ENCODE measurements around the gene TLR5. TPM values are rescaled to one million over a fixed set of nuclear protein-coding genes. Genes with fewer than 3 reads are reported as not detected.

Gene TLR5
- total RNA-seq, 4 donors from 2014 or later, result 3.5 to 15.1 (median 6.0) TPM

- no peak for ATAC-seq
- WGBS, 2 donors (ENCODE audit: low coverage in 1 of 2), result 57% methylated on average over 3 of the region's 3 CpGs; no CpG with 5 or more reads in 1 of the 2 donors
- Histone ChIP-seq H3K4me3 (no peak overlapping the region), H3K36me3 (peaks cover 0 to 7% of the 10 kb centered on the region in 2 donors), H3K4me1 (peaks cover 0 to 15% (median 0%) of the 10 kb centered on the region in 3 donors), H3K27me3 (no peaks in the 10 kb centered on the region), H3K9me3 (no peaks in the 10 kb centered on the region), H3K27ac (no peak overlapping the region)
- TF ChIP-seq POLR2AphosphoS5 (IDR thresholded peaks at IDR 0.05), result no peak
- TF ChIP-seq POLR2A (IDR thresholded peaks at IDR 0.05), result no peak
- TF ChIP-seq CTCF (IDR thresholded peaks at IDR 0.05), result no peak
- no peak for TF ChIP-seq EP300 (IDR thresholded peaks at IDR 0.05)
Observed at GRCh38 chr1:223110952-223111351, 32.1 kb downstream of the TLR5 start.

- peaks cover 0 to 7% (median 0%) of the 10 kb centered on the region in 3 donors for H3K4me1 ChIP-seq
- no peak overlapping the region for H3K27ac ChIP-seq
- TF ChIP-seq CTCF (IDR thresholded peaks at IDR 0.05) (no peak), POLR2A (IDR thresholded peaks at IDR 0.05) (no peak), EP300 (IDR thresholded peaks at IDR 0.05) (no peak), POLR2AphosphoS5 (IDR thresholded peaks at IDR 0.05) (no peak)
- H3K27me3 ChIP-seq, result no peaks in the 10 kb centered on the region
- H3K9me3 ChIP-seq, result no peaks in the 10 kb centered on the region
- H3K4me3 ChIP-seq, result no peak overlapping the region
- H3K36me3 ChIP-seq, result peaks cover 0 to 7% of the 10 kb centered on the region in 2 donors
- no peak for ATAC-seq
- WGBS, 2 donors (ENCODE audit: low coverage in 1 of 2), result 86 to 91% methylated on average over 3 of the region's 3 CpGs
Observed at GRCh38 chr1:223109581-223110026, 33.4 kb downstream of the TLR5 start.

- H3K36me3 ChIP-seq, result no peaks in the 10 kb centered on the region
- H3K27me3 ChIP-seq, result no peaks in the 10 kb centered on the region
- H3K9me3 ChIP-seq, result no peaks in the 10 kb centered on the region
- TF ChIP-seq POLR2AphosphoS5 (IDR thresholded peaks at IDR 0.05) (no peak), CTCF (IDR thresholded peaks at IDR 0.05) (no peak), EP300 (IDR thresholded peaks at IDR 0.05) (no peak), POLR2A (IDR thresholded peaks at IDR 0.05) (no peak)
- 15 to 60% methylated on average over 1 to 2 of the region's 3 CpGs for WGBS, 2 donors (ENCODE audit: low coverage in 1 of 2)
- ATAC-seq, result peak; percentile 11
- H3K27ac ChIP-seq, result no peak overlapping the region
- H3K4me3 ChIP-seq, result no peak overlapping the region
- peaks cover 0 to 5% (median 0%) of the 10 kb centered on the region in 3 donors for H3K4me1 ChIP-seq
Observed at GRCh38 chr1:223106856-223107255, 36.2 kb downstream of the TLR5 start.

- TF ChIP-seq POLR2AphosphoS5 (IDR thresholded peaks at IDR 0.05) (no peak), EP300 (IDR thresholded peaks at IDR 0.05) (no peak), CTCF (IDR thresholded peaks at IDR 0.05) (no peak), POLR2A (IDR thresholded peaks at IDR 0.05) (no peak)
- no peak for ATAC-seq
- WGBS, 2 donors (ENCODE audit: low coverage in 1 of 2), result 98% methylated on average over 6 of the region's 7 CpGs; no CpG with 5 or more reads in 1 of the 2 donors
- Histone ChIP-seq H3K27me3 (no peaks in the 10 kb centered on the region), H3K4me3 (no peak overlapping the region), H3K27ac (no peak overlapping the region), H3K36me3 (no peaks in the 10 kb centered on the region), H3K9me3 (no peaks in the 10 kb centered on the region), H3K4me1 (peaks cover 0 to 5% (median 0%) of the 10 kb centered on the region in 3 donors)
Observed at GRCh38 chr1:223105568-223105967, 37.5 kb downstream of the TLR5 start.

GRCh38 chr1:223102797-223103533 lies 40.1 kb downstream of the TLR5 start:
- peaks cover 0 to 5% (median 0%) of the 10 kb centered on the region in 3 donors for H3K4me1 ChIP-seq
- TF ChIP-seq EP300 (IDR thresholded peaks at IDR 0.05) (no peak), POLR2A (IDR thresholded peaks at IDR 0.05) (no peak), CTCF (IDR thresholded peaks at IDR 0.05) (no peak), POLR2AphosphoS5 (IDR thresholded peaks at IDR 0.05) (no peak)
- H3K9me3 ChIP-seq, result peaks cover 0 to 5% (median 0%) of the 10 kb centered on the region in 3 donors
- ATAC-seq, result peak; percentile 81
- 44 to 58% methylated on average over 3 to 5 of the region's 10 CpGs for WGBS, 2 donors (ENCODE audit: low coverage in 1 of 2)
- no peaks in the 10 kb centered on the region for H3K27me3 ChIP-seq
- H3K4me3 ChIP-seq, result no peak overlapping the region
- no peaks in the 10 kb centered on the region for H3K36me3 ChIP-seq
- H3K27ac ChIP-seq, result no peak overlapping the region

Measured in gastroesophageal sphincter (tissue), 4 donors.